ENCODE results near the gene KNL1. TPM values are rescaled to one million over a fixed set of nuclear protein-coding genes. Genes with fewer than 3 reads are reported as not detected.
"Not testable (repeated sequence)": the region's sequence is repeated elsewhere in the genome, so short reads cannot be mapped to it uniquely, and the experiment has no call there.

The KNL1 gene
- total RNA-seq, 3 donors from 2014 or later, result 0.66 to 1.8 (median 1.3) TPM

DNA sequence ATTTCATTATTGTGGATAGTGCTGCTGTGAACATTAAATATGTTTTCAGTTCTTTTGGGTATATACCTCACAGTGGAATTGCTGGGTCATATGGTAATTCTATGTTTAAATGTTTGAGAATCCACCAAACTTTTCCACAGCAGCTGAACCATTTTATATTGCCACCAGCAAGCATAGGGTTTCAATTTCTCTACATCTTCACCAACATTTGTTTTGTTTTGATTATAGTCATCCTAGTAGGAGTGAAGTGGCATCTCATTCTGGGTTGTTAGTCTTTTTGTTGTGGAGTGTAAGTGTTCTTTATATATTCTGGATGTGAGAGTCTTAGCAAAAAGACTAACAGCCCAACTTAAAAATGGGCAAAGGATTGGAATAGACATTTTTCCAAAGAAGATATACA is 18.9 kb upstream of the KNL1 start:
- no peaks in the 10 kb centered on the region for H3K27me3 ChIP-seq
- intact Hi-C loops (cut with DNase I; ENCODE audit: low total_unique reads), result no loop called here
- TF ChIP-seq POLR2A (IDR thresholded peaks at IDR 0.05) (no peak), POLR2AphosphoS5 (IDR thresholded peaks at IDR 0.05) (no peak)
- TF ChIP-seq, protein P1, sequence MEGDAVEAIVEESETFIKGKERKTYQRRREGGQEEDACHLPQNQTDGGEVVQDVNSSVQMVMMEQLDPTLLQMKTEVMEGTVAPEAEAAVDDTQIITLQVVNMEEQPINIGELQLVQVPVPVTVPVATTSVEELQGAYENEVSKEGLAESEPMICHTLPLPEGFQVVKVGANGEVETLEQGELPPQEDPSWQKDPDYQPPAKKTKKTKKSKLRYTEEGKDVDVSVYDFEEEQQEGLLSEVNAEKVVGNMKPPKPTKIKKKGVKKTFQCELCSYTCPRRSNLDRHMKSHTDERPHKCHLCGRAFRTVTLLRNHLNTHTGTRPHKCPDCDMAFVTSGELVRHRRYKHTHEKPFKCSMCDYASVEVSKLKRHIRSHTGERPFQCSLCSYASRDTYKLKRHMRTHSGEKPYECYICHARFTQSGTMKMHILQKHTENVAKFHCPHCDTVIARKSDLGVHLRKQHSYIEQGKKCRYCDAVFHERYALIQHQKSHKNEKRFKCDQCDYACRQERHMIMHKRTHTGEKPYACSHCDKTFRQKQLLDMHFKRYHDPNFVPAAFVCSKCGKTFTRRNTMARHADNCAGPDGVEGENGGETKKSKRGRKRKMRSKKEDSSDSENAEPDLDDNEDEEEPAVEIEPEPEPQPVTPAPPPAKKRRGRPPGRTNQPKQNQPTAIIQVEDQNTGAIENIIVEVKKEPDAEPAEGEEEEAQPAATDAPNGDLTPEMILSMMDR (IDR thresholded peaks at IDR 0.05), result no peak

DNA sequence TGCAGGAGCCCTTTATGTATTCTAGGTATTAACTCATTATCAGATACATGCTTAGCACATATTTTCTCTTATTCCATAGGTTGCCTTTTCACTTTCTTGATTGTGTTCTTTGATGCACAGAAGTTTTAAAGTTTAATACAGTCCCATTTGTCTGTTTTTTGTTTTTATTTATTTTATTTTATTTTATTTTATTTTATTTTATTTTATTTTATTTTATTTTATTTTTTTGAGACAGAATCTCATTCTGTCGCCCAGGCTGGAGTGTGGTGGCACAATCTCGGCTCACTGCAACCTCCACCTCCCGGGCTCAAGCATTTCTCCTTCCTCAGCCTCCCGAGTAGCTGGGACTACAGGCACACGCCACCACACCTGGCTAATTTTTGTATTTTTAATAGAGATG is 17.1 kb upstream of the KNL1 start:
- H3K27ac ChIP-seq; H3K4me3 ChIP-seq; H3K4me1 ChIP-seq; H3K36me3 ChIP-seq; intact Hi-C loops (cut with DNase I; ENCODE audit: low total_unique reads); H3K9me3 ChIP-seq; H3K27me3 ChIP-seq; DNase-seq (ENCODE audit: low spot score in 2 of 2): not testable (repeated sequence)

More for the DNA sequence above, 18.9 kb upstream of the KNL1 start:
- Histone ChIP-seq H3K36me3 (no peaks in the 10 kb centered on the region), H3K4me3 (no peak overlapping the region), H3K27ac (no peak overlapping the region), H3K4me1 (peaks cover 0 to 6% of the 10 kb centered on the region in 2 donors), H3K9me3 (no peaks in the 10 kb centered on the region)
- no peak for DNase-seq (ENCODE audit: low spot score in 2 of 2)

DNA sequence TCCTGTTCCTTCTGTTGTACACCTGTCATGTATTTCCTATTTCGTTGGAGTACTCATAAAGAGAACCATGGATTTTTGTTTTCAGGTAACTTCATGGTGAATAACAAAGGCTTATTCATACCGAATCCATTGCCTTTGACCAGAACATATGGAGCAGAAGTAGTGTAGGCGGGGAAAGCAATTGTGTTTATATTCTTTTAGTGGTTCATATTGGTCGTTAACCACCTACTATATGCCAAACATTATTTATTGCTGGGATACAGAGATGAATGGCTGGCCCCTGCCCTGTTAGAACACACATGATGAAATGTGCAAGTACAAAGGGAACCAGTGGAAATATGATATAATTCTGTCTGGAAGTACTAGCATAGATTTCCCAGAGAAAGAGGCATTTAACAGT is 15.2 kb upstream of the KNL1 start:
- Histone ChIP-seq H3K27me3 (no peaks in the 10 kb centered on the region), H3K27ac (no peak overlapping the region), H3K9me3 (no peaks in the 10 kb centered on the region), H3K4me1 (no peaks in the 10 kb centered on the region), H3K36me3 (no peaks in the 10 kb centered on the region), H3K4me3 (no peak overlapping the region)
- intact Hi-C loops (cut with DNase I; ENCODE audit: low total_unique reads), result no loop called here
- TF ChIP-seq POLR2AphosphoS5 (IDR thresholded peaks at IDR 0.05) (no peak), POLR2A (IDR thresholded peaks at IDR 0.05) (no peak)
- TF ChIP-seq, protein P1 (IDR thresholded peaks at IDR 0.05), result no peak
- DNase-seq (ENCODE audit: low spot score in 2 of 2), result no peak

DNA sequence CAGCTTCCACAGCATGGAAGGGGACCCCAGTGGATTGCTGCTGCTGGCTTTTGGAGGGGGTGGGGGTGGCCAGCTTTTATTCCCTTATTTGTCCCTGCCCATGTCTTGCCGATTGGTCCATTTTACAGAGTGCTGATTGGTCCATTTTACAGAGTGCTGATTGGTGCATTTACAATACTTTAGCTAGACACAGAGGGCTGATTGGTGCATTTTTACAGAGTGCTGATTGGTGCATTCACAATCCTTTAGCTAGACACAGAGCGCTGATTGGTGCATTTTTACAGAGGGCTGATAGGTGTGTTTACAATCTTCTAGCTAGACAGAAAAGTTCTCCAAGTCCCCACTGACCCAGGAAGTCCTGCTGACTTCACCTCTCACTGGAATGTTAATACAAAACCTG is 12.3 kb upstream of the KNL1 start:
- H3K27ac ChIP-seq; intact Hi-C loops (cut with DNase I; ENCODE audit: low total_unique reads); H3K9me3 ChIP-seq; H3K36me3 ChIP-seq; DNase-seq (ENCODE audit: low spot score in 2 of 2); H3K4me1 ChIP-seq; H3K4me3 ChIP-seq; H3K27me3 ChIP-seq: not testable (repeated sequence)

DNA sequence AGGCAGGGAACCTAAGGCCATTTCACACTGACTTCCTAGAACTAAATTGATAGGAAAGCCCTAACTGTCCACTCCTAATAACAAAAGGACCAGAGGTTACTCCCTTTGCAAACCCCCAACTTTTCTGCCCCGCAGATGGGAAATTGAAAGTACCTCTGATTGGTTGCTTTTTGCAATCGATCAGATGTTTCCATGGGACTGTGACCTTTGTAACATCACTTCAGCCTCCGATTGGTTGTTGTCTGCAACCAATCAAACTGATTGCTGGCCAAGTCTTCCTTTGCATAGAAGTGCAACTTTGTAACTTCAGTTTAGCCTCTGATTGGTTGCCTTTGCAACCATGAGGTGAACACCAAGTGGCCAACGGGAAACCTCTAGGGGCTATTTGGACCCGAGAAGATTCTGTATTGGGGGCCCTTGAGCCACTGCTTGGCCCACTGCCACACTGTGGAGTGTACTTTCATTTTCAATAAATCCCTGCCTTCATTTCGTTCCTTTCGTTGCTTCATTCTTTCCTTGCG is 11.3 kb upstream of the KNL1 start:
- Histone ChIP-seq H3K4me1 (no peaks in the 10 kb centered on the region), H3K9me3 (no peaks in the 10 kb centered on the region), H3K4me3 (peak overlapping the region; percentile 29 to 66 (median 55)), H3K27me3 (no peaks in the 10 kb centered on the region), H3K36me3 (no peaks in the 10 kb centered on the region), H3K27ac (peak overlapping the region in 1 of 2 donors; percentile 48)
- TF ChIP-seq POLR2AphosphoS5 (IDR thresholded peaks at IDR 0.05), result no peak
- no peak for TF ChIP-seq POLR2A (IDR thresholded peaks at IDR 0.05)
- TF ChIP-seq, protein P1 (IDR thresholded peaks at IDR 0.05), result no peak
- intact Hi-C loops (cut with DNase I; ENCODE audit: low total_unique reads), result no loop called here
- DNase-seq (ENCODE audit: low spot score in 2 of 2), result peak in 1 of 2 donors; percentile 27

DNA sequence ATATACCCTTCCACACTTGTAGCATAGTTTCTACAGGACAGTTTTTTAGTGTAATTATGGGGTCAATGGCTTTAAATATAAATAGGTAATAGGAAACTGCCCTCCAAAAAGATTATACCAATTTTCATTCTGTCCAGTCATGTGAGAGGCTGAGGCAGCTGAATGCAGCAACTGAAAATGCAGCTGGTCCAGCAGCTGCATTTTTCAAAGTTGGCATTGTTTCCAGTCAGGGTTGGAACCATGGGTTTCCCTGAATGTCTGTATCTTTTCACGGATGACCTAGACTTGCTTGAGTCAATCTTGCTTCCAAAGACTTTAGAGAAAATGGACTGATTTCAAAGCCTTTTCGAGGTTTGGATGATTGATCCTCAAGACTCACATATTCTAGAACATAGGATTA is 9.9 kb upstream of the KNL1 start:
- H3K4me3 ChIP-seq, result no peak overlapping the region
- TF ChIP-seq, protein P1 (IDR thresholded peaks at IDR 0.05), result no peak
- no peak for TF ChIP-seq POLR2AphosphoS5 (IDR thresholded peaks at IDR 0.05)
- no peak for TF ChIP-seq POLR2A (IDR thresholded peaks at IDR 0.05)
- H3K27me3 ChIP-seq, result no peaks in the 10 kb centered on the region
- DNase-seq (ENCODE audit: low spot score in 2 of 2), result no peak
- H3K4me1 ChIP-seq, result no peaks in the 10 kb centered on the region
- H3K27ac ChIP-seq, result no peak overlapping the region
- intact Hi-C loops (cut with DNase I; ENCODE audit: low total_unique reads), result no loop called here
- no peaks in the 10 kb centered on the region for H3K9me3 ChIP-seq
- H3K36me3 ChIP-seq, result no peaks in the 10 kb centered on the region

Measured in breast epithelium (tissue), 4 donors.